LNCaP clone FGC (cell line): ENCODE data around the gene COX4I1.

Source experiments
- DNase-seq: peaks from one replicate; pipeline ENCODE4 v3.0.0-alpha.2; 2011; ENCODE audit warnings: low read depth
- H3K4me3 ChIP-seq: 2 replicates; pipeline ENCODE4 v1.5.1; 2011; ENCODE audit warnings: mild to moderate bottlenecking, low read depth, low read length, control low read depth
- CTCF ChIP-seq: IDR thresholded peaks from 2 replicates; pipeline ENCODE4 v1.5.1; 2012; ENCODE audit warnings: mild to moderate bottlenecking; ENCODE audit not compliant: control insufficient read depth, insufficient read depth; ENCODE audit errors: extremely low read depth

COX4I1 gene

GRCh38 chr16:85808926-85809325 is 9.4 kb downstream of the COX4I1 start:
- DNase-seq: no peak
- no peak overlapping the region for H3K4me3 ChIP-seq
- TF ChIP-seq CTCF: no peak

GRCh38 chr16:85809645-85810044 is 10.2 kb downstream of the COX4I1 start:
- DNase-seq: no peak
- no peak for TF ChIP-seq CTCF

GRCh38 chr16:85810097-85810741 is 10.7 kb downstream of the COX4I1 start:
- no peak for TF ChIP-seq CTCF
- no peak for DNase-seq
- H3K4me3 ChIP-seq: no peak overlapping the region

More at GRCh38 chr16:85809645-85810044, 10.2 kb downstream of the COX4I1 start:
- H3K4me3 ChIP-seq: no peak overlapping the region

- no peak for TF ChIP-seq CTCF
- H3K4me3 ChIP-seq: no peak overlapping the region
These were observed 11.2 kb downstream of the COX4I1 start for GRCh38 chr16:85810742-85811115.

GRCh38 chr16:85812031-85812807 is 12.7 kb downstream of the COX4I1 start:
- no peak for TF ChIP-seq CTCF
- no peak overlapping the region for H3K4me3 ChIP-seq
- no peak for DNase-seq

More at GRCh38 chr16:85810742-85811115, 11.2 kb downstream of the COX4I1 start:
- DNase-seq: no peak

- no peak overlapping the region for H3K4me3 ChIP-seq
- TF ChIP-seq CTCF: no peak
These were observed 13.6 kb downstream of the COX4I1 start for GRCh38 chr16:85812811-85813700.

More at GRCh38 chr16:85812811-85813700, 13.6 kb downstream of the COX4I1 start:
- no peak for DNase-seq
